Endothelial cell of umbilical vein (primary cell): ENCODE results near the gene TAGLN2. TPM values are rescaled to one million over a fixed set of nuclear protein-coding genes. Genes with fewer than 3 reads are reported as not detected.

Experiments
- BruUV-seq: library from RNA; stranded (reverse); fragments of 400-500 nt; replicated peaks from 2 replicates; lab custom pipeline; 2021; lab: Mats Ljungman, UMichigan
- CTCF ChIA-PET: fragments of 300-600, 350-600 bp; sonication (Branson Sonifier 250); formaldehyde crosslinking; loops from one replicate; lab custom pipeline; 2021; ENCODE audit warnings: antibody characterized with exemption, inconsistent platforms; lab: Charles Lee
- POLR2A ChIA-PET: fragments of 300-600, 350-600 bp; sonication (Branson Sonifier 250); formaldehyde crosslinking; loops from one replicate; lab custom pipeline; 2021; ENCODE audit warnings: antibody characterized with exemption, inconsistent platforms; lab: Charles Lee
- DNase-seq: peaks from one replicate; pipeline ENCODE4 v3.0.0-alpha.2; 2011; ENCODE audit warnings: low read depth, low spot score
- FAIRE-seq: peaks from 2 replicates; lab custom pipeline; 2011; peaks lifted over from hg19 to GRCh38; lab: Jason Lieb, UNC
- H2AFZ ChIP-seq: 2 replicates; pipeline ENCODE4 v1.6.0; 2012; ENCODE audit warnings: low read depth, low read length, control low read depth, inconsistent platforms
- H3K27ac ChIP-seq: 2 replicates; pipeline ENCODE4 v1.5.1; 2011; ENCODE audit warnings: low read depth, mild to moderate bottlenecking, control low read depth, low read length, moderate library complexity; ENCODE audit not compliant: insufficient read depth
- H3K27me3 ChIP-seq, 2 experiments: 2 replicates each; pipeline versions ENCODE4 v1.6.0 to v1.6.1; 2011; ENCODE audit warnings: low read length in 2 of 2, mixed read lengths in 1 of 2; ENCODE audit not compliant: control insufficient read depth in 2 of 2, insufficient read depth in 2 of 2
- H3K36me3 ChIP-seq, 2 experiments: 2 replicates in 1 of 2; 3 replicates in 1 of 2; pipeline ENCODE4 v1.5.1; 2011; ENCODE audit warnings: low read length in 2 of 2, mild to moderate bottlenecking in 1 of 2, moderate library complexity in 1 of 2; ENCODE audit not compliant: control insufficient read depth in 2 of 2, insufficient read depth in 2 of 2; ENCODE audit errors: extremely low read depth in 1 of 2
- H3K4me1 ChIP-seq: 3 replicates; pipeline ENCODE4 v1.5.1; 2011; ENCODE audit warnings: mild to moderate bottlenecking, low read length; ENCODE audit not compliant: control insufficient read depth, insufficient read depth; ENCODE audit errors: extremely low read depth
- H3K4me2 ChIP-seq: 2 replicates; pipeline ENCODE4 v1.6.1; 2011; ENCODE audit warnings: low read length, control low read depth, mixed read lengths; ENCODE audit not compliant: insufficient read depth
- H3K4me3 ChIP-seq, 3 experiments: fragments of 200-600 bp in 1 of 3; sonication (generic), shearing (Covaris generic) in 1 of 3; replicated peaks in 1 of 3; 2 replicates each; pipeline ENCODE4 v1.5.1; 2011 to 2016; ENCODE audit warnings: control low read depth in 3 of 3, low read length in 3 of 3, mild to moderate bottlenecking in 2 of 3, inconsistent platforms in 1 of 3, low read depth in 1 of 3, moderate library complexity in 1 of 3; ENCODE audit not compliant: insufficient read depth in 1 of 3
- H3K79me2 ChIP-seq: 2 replicates; pipeline ENCODE4 v1.6.0; 2012; ENCODE audit warnings: low read length, inconsistent platforms; ENCODE audit not compliant: control insufficient read depth, insufficient read depth
- H3K9ac ChIP-seq: replicated peaks from 2 replicates; pipeline ENCODE3; 2011; ENCODE audit warnings: low read length, control low read depth; ENCODE audit not compliant: insufficient read depth; ENCODE audit errors: extremely low read depth
- H3K9me1 ChIP-seq: replicated peaks from 3 replicates; pipeline ENCODE4 v1.6.0; 2011; ENCODE audit warnings: mild to moderate bottlenecking, low read length; ENCODE audit not compliant: control insufficient read depth, insufficient read depth; ENCODE audit errors: extremely low read depth
- H3K9me3 ChIP-seq: replicated peaks from 2 replicates; pipeline ENCODE4 v1.5.1; 2012; ENCODE audit warnings: low read length, inconsistent platforms; ENCODE audit not compliant: control insufficient read depth, insufficient read depth
- H4K20me1 ChIP-seq: replicated peaks from 2 replicates; pipeline ENCODE3; 2011; ENCODE audit warnings: mild to moderate bottlenecking, low read length; ENCODE audit not compliant: control insufficient read depth, insufficient read depth; ENCODE audit errors: extremely low read depth
- CTCF ChIP-seq, 2 donors: IDR thresholded peaks; 1 replicate in 1 of 2; 2 replicates in 1 of 2; pipeline ENCODE4 v1.5.1; 2011; ENCODE audit warnings: low read length in 2 of 2, mild to moderate bottlenecking in 2 of 2, moderate library complexity in 2 of 2, control low read depth in 1 of 2, inconsistent platforms in 1 of 2, low read depth in 1 of 2; ENCODE audit not compliant: insufficient read depth in 1 of 2; ENCODE audit errors: extremely low read depth in 1 of 2
- EZH2 ChIP-seq: IDR thresholded peaks from 2 replicates; pipeline ENCODE4 v1.6.1; 2012; ENCODE audit warnings: borderline replicate concordance, low read depth, mild to moderate bottlenecking, moderate library complexity, low read length, inconsistent platforms; ENCODE audit not compliant: severe bottlenecking
- FOS ChIP-seq: IDR thresholded peaks from 2 replicates; pipeline ENCODE4 v1.6.1; 2011; ENCODE audit warnings: mild to moderate bottlenecking, low read length, moderate library complexity, borderline replicate concordance; ENCODE audit not compliant: insufficient read depth
- GATA2 ChIP-seq: IDR thresholded peaks from 2 replicates; pipeline ENCODE4 v1.7.0; 2011; ENCODE audit warnings: low read depth, mild to moderate bottlenecking, moderate library complexity, mixed read lengths, low read length; ENCODE audit not compliant: insufficient read length, insufficient read depth
- JUN ChIP-seq: IDR thresholded peaks from 2 replicates; pipeline ENCODE4 v1.6.1; 2011; ENCODE audit warnings: borderline replicate concordance, low read depth; ENCODE audit not compliant: insufficient read length, insufficient read depth
- MYC ChIP-seq: IDR thresholded peaks from one replicate; pipeline ENCODE4 v1.6.1; 2011; ENCODE audit warnings: mild to moderate bottlenecking, low read depth, low read length
- POLR2A ChIP-seq: IDR thresholded peaks from 2 replicates; pipeline ENCODE4 v1.6.1; 2012; ENCODE audit warnings: low read depth, mild to moderate bottlenecking, control low read depth, low read length
- POLR2AphosphoS5 ChIP-seq: IDR thresholded peaks from 2 replicates; pipeline ENCODE4 v1.6.1; 2012; ENCODE audit warnings: low read depth, mild to moderate bottlenecking, control low read depth, low read length, moderate library complexity; ENCODE audit not compliant: insufficient read depth
- dilution Hi-C: fragments of 300-500 bp; cut with MboI; formaldehyde crosslinking; loops from one replicate; pipeline ENCODE4 v1.15.0; 2019; ENCODE audit warnings: low sequenced_read_pairs; ENCODE audit not compliant: extremely low pct_ligation_motif_present
- intact Hi-C: fragments of 100-400 bp; cut with micrococcal nuclease; formaldehyde crosslinking; loops from one replicate; pipeline ENCODE4 v1.10.0; 2022
- polyA plus RNA-seq, 4 experiments: library from polyadenylated mRNA; depleted of rRNA in 3 of 4; stranded (reverse) in 3 of 4; unstranded in 1 of 4; fragments of >200 nt; gene quantifications; 2 replicates each; pipeline versions ENCODE4 v1.2.1 to v1.2.3, GENCODE V29; 2011 to 2012; ENCODE audit warnings: missing spikeins in 1 of 4
- total RNA-seq: library from RNA; stranded (reverse); gene quantifications from 2 replicates; pipeline ENCODE4 v1.2.3, GENCODE V29; 2021
- TF ChIP-seq, protein P1 (sequence below): IDR thresholded peaks from 2 replicates; pipeline ENCODE4 v1.6.1; 2011; ENCODE audit not compliant: insufficient read depth, insufficient read length

The TAGLN2 gene
- total and polyA plus RNA-seq, 2 donors (not counting 3 experiments of a cell fraction or from before 2014, with no cell fraction given): 646 to 1,279 TPM

DNA sequence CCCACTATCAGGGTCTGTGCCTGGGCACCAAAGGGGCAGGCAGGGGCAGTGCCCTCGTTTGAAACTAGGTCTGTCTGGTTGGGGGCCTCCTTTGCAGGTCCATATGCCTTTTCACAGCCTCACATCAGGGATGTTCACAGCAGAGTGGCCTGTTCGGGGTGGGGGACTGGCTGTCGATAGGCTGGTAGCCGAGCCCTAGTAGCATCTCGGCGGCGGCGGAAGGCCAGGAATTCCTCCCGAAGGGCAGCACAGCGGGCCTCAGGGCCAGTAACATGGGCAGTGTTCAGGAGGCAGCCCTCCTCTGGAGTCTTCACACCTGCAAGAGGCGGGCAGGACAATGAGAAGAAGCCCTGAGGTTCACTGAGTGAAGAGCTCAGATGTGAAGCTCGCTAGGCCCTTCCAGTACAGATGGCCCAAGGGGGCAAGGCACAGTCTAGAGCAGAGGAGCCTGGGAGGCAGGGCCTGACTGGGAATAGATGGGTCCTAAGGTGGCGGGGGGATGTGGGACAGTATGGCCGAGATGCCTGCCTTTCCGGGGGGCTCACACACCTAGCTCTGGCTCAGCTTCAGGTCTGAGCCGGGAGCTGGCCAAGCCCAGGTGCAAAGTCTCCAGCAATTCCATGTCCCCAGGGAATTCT lies 2.0 kb upstream of the TAGLN2 start:
- H3K27me3 ChIP-seq: no peaks in the 10 kb centered on the region
- FAIRE-seq: no peak
- no peaks in the 10 kb centered on the region for H3K36me3 ChIP-seq
- H3K4me3 ChIP-seq: no peak overlapping the region
- no peak for TF ChIP-seq POLR2AphosphoS5
- TF ChIP-seq JUN: no peak
- TF ChIP-seq CTCF (IDR thresholded peaks at IDR 0.05; ENCODE audit: extremely low read depth in 1 of 2, insufficient read depth in 1 of 2, low read depth in 1 of 2, low read length in 2 of 2): no peak
- no peak for TF ChIP-seq EZH2
- TF ChIP-seq POLR2A: no peak
- no peak for TF ChIP-seq FOS
- no peak for TF ChIP-seq MYC
- no peak for TF ChIP-seq GATA2
- TF ChIP-seq, protein P1, sequence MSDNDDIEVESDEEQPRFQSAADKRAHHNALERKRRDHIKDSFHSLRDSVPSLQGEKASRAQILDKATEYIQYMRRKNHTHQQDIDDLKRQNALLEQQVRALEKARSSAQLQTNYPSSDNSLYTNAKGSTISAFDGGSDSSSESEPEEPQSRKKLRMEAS: no peak
- no peaks in the 10 kb centered on the region for H4K20me1 ChIP-seq
- H3K9me3 ChIP-seq: no peaks in the 10 kb centered on the region
- dilution Hi-C loops (no loop called here), intact Hi-C loops (loop anchor here (10.0 kb wide), 1 partner anchor 1913 kb away; no protein-coding TSS in a partner anchor)
- BruUV-seq: no TSS peak
- H2AFZ ChIP-seq: no peak overlapping the region
- H3K79me2 ChIP-seq: peaks cover 29% of the 10 kb centered on the region
- no peak for DNase-seq
- POLR2A ChIA-PET: no interaction called here
- no peak overlapping the region for H3K4me2 ChIP-seq
- no peak overlapping the region for H3K9ac ChIP-seq
- no peaks in the 10 kb centered on the region for H3K9me1 ChIP-seq
- CTCF ChIA-PET: interaction anchor here (7.5 kb wide), 1 partner anchor 36 kb away, joined by 71 read pairs; no protein-coding TSS in a partner anchor
- no peak overlapping the region for H3K27ac ChIP-seq
- H3K4me1 ChIP-seq: peaks cover 14% of the 10 kb centered on the region
